ENCODE results near the gene FSD1L. TPM values are rescaled to one million over a fixed set of nuclear protein-coding genes. Genes with fewer than 3 reads are reported as not detected.
A peak's percentile ranks its signal among the peaks of the same experiment; 100 is the strongest.

The FSD1L gene
- total RNA-seq, 1 donor from 2014 or later: 29.5 TPM

DNA sequence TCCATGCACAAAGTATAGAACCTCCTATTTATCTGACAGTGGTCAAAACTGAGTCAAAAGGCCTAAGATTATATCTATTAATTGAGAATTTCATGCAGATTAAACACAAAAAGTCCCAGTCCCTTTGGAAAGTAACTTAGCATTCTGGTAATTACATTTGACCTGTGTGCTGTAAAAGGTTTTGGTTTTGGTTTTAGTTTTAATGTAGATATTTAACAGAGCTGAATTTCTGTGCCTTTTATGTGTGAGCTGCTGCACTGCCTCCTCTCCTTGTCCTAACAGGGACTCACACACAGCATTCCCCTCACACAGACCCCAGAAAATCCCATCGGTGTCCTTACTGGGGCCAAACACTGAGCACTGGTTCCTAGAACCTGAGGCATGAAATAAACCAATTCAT lies 31.0 kb upstream of the FSD1L start:
- Mint-ChIP-seq H3K36me3 (ENCODE audit: insufficient read depth) (no peaks in the 10 kb centered on the region), H3K27me3 (no peaks in the 10 kb centered on the region), H3K4me1 (ENCODE audit: low read depth) (peaks cover 26% of the 10 kb centered on the region), H3K9me3 (ENCODE audit: low read depth) (peaks cover 3% of the 10 kb centered on the region), H3K27ac (no peak overlapping the region), H3K4me3 (ENCODE audit: low read depth) (no peak overlapping the region)
- no peak for DNase-seq (ENCODE audit: low spot score, unreplicated experiment)
- TF ChIP-seq, protein P1, sequence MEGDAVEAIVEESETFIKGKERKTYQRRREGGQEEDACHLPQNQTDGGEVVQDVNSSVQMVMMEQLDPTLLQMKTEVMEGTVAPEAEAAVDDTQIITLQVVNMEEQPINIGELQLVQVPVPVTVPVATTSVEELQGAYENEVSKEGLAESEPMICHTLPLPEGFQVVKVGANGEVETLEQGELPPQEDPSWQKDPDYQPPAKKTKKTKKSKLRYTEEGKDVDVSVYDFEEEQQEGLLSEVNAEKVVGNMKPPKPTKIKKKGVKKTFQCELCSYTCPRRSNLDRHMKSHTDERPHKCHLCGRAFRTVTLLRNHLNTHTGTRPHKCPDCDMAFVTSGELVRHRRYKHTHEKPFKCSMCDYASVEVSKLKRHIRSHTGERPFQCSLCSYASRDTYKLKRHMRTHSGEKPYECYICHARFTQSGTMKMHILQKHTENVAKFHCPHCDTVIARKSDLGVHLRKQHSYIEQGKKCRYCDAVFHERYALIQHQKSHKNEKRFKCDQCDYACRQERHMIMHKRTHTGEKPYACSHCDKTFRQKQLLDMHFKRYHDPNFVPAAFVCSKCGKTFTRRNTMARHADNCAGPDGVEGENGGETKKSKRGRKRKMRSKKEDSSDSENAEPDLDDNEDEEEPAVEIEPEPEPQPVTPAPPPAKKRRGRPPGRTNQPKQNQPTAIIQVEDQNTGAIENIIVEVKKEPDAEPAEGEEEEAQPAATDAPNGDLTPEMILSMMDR (IDR thresholded peaks at IDR 0.05; ENCODE audit: unreplicated experiment): no peak

- Mint-ChIP-seq H3K4me1 (ENCODE audit: low read depth) (peaks cover 21% of the 10 kb centered on the region), H3K27ac (peak overlapping the region; percentile 86), H3K4me3 (ENCODE audit: low read depth) (no peak overlapping the region), H3K9me3 (ENCODE audit: low read depth) (no peaks in the 10 kb centered on the region), H3K27me3 (no peaks in the 10 kb centered on the region), H3K36me3 (ENCODE audit: insufficient read depth) (no peaks in the 10 kb centered on the region)
- TF ChIP-seq, protein P1 (IDR thresholded peaks at IDR 0.05; ENCODE audit: unreplicated experiment): no peak
- no peak for DNase-seq (ENCODE audit: low spot score, unreplicated experiment)
Observed at GRCh38 chr9:105418588-105419500, 29.0 kb upstream of the FSD1L start.

GRCh38 chr9:105419816-105420597 lies 27.8 kb upstream of the FSD1L start:
- H3K4me1 Mint-ChIP-seq (ENCODE audit: low read depth): peaks cover 18% of the 10 kb centered on the region
- no peaks in the 10 kb centered on the region for H3K27me3 Mint-ChIP-seq
- H3K4me3 Mint-ChIP-seq (ENCODE audit: low read depth): no peak overlapping the region

GRCh38 chr9:105421154-105421553 lies 26.7 kb upstream of the FSD1L start:
- H3K36me3 Mint-ChIP-seq (ENCODE audit: insufficient read depth): no peaks in the 10 kb centered on the region
- DNase-seq (ENCODE audit: low spot score, unreplicated experiment): no peak
- no peak overlapping the region for H3K27ac Mint-ChIP-seq
- TF ChIP-seq, protein P1 (IDR thresholded peaks at IDR 0.05; ENCODE audit: unreplicated experiment): no peak
- no peaks in the 10 kb centered on the region for H3K27me3 Mint-ChIP-seq
- no peaks in the 10 kb centered on the region for H3K9me3 Mint-ChIP-seq (ENCODE audit: low read depth)
- H3K4me1 Mint-ChIP-seq (ENCODE audit: low read depth): peaks cover 14% of the 10 kb centered on the region
- H3K4me3 Mint-ChIP-seq (ENCODE audit: low read depth): no peak overlapping the region

More at GRCh38 chr9:105419816-105420597, 27.8 kb upstream of the FSD1L start:
- H3K36me3 Mint-ChIP-seq (ENCODE audit: insufficient read depth): no peaks in the 10 kb centered on the region
- TF ChIP-seq, protein P1 (IDR thresholded peaks at IDR 0.05; ENCODE audit: unreplicated experiment): no peak
- no peak overlapping the region for H3K27ac Mint-ChIP-seq
- H3K9me3 Mint-ChIP-seq (ENCODE audit: low read depth): no peaks in the 10 kb centered on the region
- DNase-seq (ENCODE audit: low spot score, unreplicated experiment): no peak

DNA sequence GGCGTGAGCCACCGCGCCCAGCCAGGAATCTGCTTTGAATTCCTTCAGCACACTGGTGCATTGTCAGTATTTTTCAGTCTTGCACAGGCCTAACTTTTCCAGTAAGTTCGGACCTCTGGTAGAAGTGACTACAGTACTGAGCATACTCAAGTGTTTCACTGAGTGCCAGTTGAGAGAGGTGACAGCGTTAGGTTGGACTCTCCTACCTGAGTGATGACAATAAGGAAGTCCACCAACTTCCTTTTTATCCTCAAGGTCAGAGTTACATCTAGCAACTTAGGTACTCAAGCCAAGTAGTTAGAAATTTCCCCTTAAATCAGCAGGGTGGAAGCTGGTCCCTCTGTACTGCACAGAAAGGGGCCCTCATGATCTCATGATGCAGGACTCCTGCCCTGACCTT lies 26.0 kb upstream of the FSD1L start:
- TF ChIP-seq, protein P1 (IDR thresholded peaks at IDR 0.05; ENCODE audit: unreplicated experiment): no peak
- no peak overlapping the region for H3K27ac Mint-ChIP-seq
- H3K4me3 Mint-ChIP-seq (ENCODE audit: low read depth): no peak overlapping the region
- H3K36me3 Mint-ChIP-seq (ENCODE audit: insufficient read depth): no peaks in the 10 kb centered on the region
- DNase-seq (ENCODE audit: low spot score, unreplicated experiment): no peak
- no peaks in the 10 kb centered on the region for H3K9me3 Mint-ChIP-seq (ENCODE audit: low read depth)
- H3K27me3 Mint-ChIP-seq: no peaks in the 10 kb centered on the region
- H3K4me1 Mint-ChIP-seq (ENCODE audit: low read depth): peaks cover 14% of the 10 kb centered on the region

All from progenitor cell of endocrine pancreas (in vitro differentiated cells).